ENCODE results near the gene SLC9A7.

Gene SLC9A7

GRCh38 chrX:46611658-46612362 lies 147.1 kb downstream of the SLC9A7 start:
- DNase-seq (ENCODE audit: low read depth in 1 of 2, low spot score in 1 of 2) = no peak

- no peak for DNase-seq (ENCODE audit: low read depth in 1 of 2, low spot score in 1 of 2)
Measured at GRCh38 chrX:46610070-46610658, 148.8 kb downstream of the SLC9A7 start.

- no peak for DNase-seq (ENCODE audit: low read depth in 1 of 2, low spot score in 1 of 2)
Measured at GRCh38 chrX:46607916-46608315, 151.0 kb downstream of the SLC9A7 start.

- no peak for DNase-seq (ENCODE audit: low read depth in 1 of 2, low spot score in 1 of 2)
Measured at GRCh38 chrX:46602468-46603102, 156.3 kb downstream of the SLC9A7 start.

GRCh38 chrX:46601283-46601682 lies 157.6 kb downstream of the SLC9A7 start:
- DNase-seq (ENCODE audit: low read depth in 1 of 2, low spot score in 1 of 2) = no peak

- no peak for DNase-seq (ENCODE audit: low read depth in 1 of 2, low spot score in 1 of 2)
Measured at GRCh38 chrX:46599051-46599560, 159.8 kb downstream of the SLC9A7 start.

GRCh38 chrX:46597771-46598170 lies 161.1 kb downstream of the SLC9A7 start:
- no peak for DNase-seq (ENCODE audit: low read depth in 1 of 2, low spot score in 1 of 2)

- no peak for DNase-seq (ENCODE audit: low read depth in 1 of 2, low spot score in 1 of 2)
Measured at GRCh38 chrX:46597208-46597607, 161.7 kb downstream of the SLC9A7 start.

- no peak for DNase-seq (ENCODE audit: low read depth in 1 of 2, low spot score in 1 of 2)
Measured at GRCh38 chrX:46595084-46595483, 163.8 kb downstream of the SLC9A7 start.

- no peak for DNase-seq (ENCODE audit: low read depth in 1 of 2, low spot score in 1 of 2)
Measured at GRCh38 chrX:46589977-46590723, 168.8 kb downstream of the SLC9A7 start.

GRCh38 chrX:46588263-46588662 lies 170.7 kb downstream of the SLC9A7 start:
- peak in 1 of 2 donors; percentile 33 for DNase-seq (ENCODE audit: low read depth in 1 of 2, low spot score in 1 of 2)

GRCh38 chrX:46587753-46588171 lies 171.2 kb downstream of the SLC9A7 start:
- DNase-seq (ENCODE audit: low read depth in 1 of 2, low spot score in 1 of 2) = no peak

GRCh38 chrX:46587158-46587557 lies 171.8 kb downstream of the SLC9A7 start:
- no peak for DNase-seq (ENCODE audit: low read depth in 1 of 2, low spot score in 1 of 2)

GRCh38 chrX:46584736-46585135 lies 174.2 kb downstream of the SLC9A7 start:
- DNase-seq (ENCODE audit: low read depth in 1 of 2, low spot score in 1 of 2) = no peak

- no peak for DNase-seq (ENCODE audit: low read depth in 1 of 2, low spot score in 1 of 2)
Measured at GRCh38 chrX:46582966-46583365, 176.0 kb downstream of the SLC9A7 start.

- DNase-seq (ENCODE audit: low read depth in 1 of 2, low spot score in 1 of 2) = no peak
Measured at GRCh38 chrX:46582325-46582724, 176.6 kb downstream of the SLC9A7 start.

- DNase-seq (ENCODE audit: low read depth in 1 of 2, low spot score in 1 of 2) = no peak
Measured at GRCh38 chrX:46580613-46581012, 178.3 kb downstream of the SLC9A7 start.

GRCh38 chrX:46579250-46579649 lies 179.7 kb downstream of the SLC9A7 start:
- DNase-seq (ENCODE audit: low read depth in 1 of 2, low spot score in 1 of 2) = no peak

- no peak for DNase-seq (ENCODE audit: low read depth in 1 of 2, low spot score in 1 of 2)
Measured at GRCh38 chrX:46577221-46578005, 181.5 kb downstream of the SLC9A7 start.

GRCh38 chrX:46576458-46576857 lies 182.5 kb downstream of the SLC9A7 start:
- no peak for DNase-seq (ENCODE audit: low read depth in 1 of 2, low spot score in 1 of 2)

GRCh38 chrX:46575991-46576392 lies 182.9 kb downstream of the SLC9A7 start:
- no peak for DNase-seq (ENCODE audit: low read depth in 1 of 2, low spot score in 1 of 2)

All from activated CD4-positive, alpha-beta T cell treated with anti-CD3 and anti-CD28 coated beads, Interleukin-2, amount 50 U/mL, for 24 hours (primary cell).